MCF 10A (cell line): ENCODE results near the gene ABRACL. TPM values are rescaled to one million over a fixed set of nuclear protein-coding genes. Genes with fewer than 3 reads are reported as not detected.

Experiments
- BruUV-seq: library from RNA; stranded (reverse); fragments of 400-500 nt; replicated peaks from 2 replicates; lab custom pipeline; 2021; lab: Mats Ljungman, UMichigan
- CTCF ChIA-PET: fragments of 300-600 bp; sonication (Branson Sonifier 250); formaldehyde crosslinking; extraction: SDS; loops from one replicate; lab custom pipeline; 2021; ENCODE audit warnings: antibody characterized with exemption, inconsistent platforms; lab: Yijun Ruan, JAX
- POLR2A ChIA-PET: fragments of 300-600, 350-650 bp; sonication (Branson Sonifier 250); formaldehyde crosslinking; extraction: SDS; loops from one replicate; lab custom pipeline; 2020; ENCODE audit warnings: antibody characterized with exemption, inconsistent platforms; lab: Yijun Ruan, JAX
- DNase-seq: peaks from one replicate; pipeline ENCODE4 v3.0.0-alpha.2; 2018; ENCODE audit not compliant: unreplicated experiment
- H3K27ac Mint-ChIP-seq: one replicate; pipeline ENCODE4 v1.8.0; 2022; ENCODE audit warnings: mild to moderate bottlenecking, low read depth, mixed read lengths; ENCODE audit not compliant: unreplicated experiment
- H3K27me3 Mint-ChIP-seq: one replicate; pipeline ENCODE4 v1.8.0; 2022; ENCODE audit warnings: mixed read lengths; ENCODE audit not compliant: insufficient read depth, unreplicated experiment
- H3K36me3 Mint-ChIP-seq: one replicate; pipeline ENCODE4 v1.8.0; 2022; ENCODE audit warnings: mild to moderate bottlenecking, moderate library complexity, mixed read lengths; ENCODE audit not compliant: insufficient read depth, unreplicated experiment
- H3K4me1 Mint-ChIP-seq: one replicate; pipeline ENCODE4 v1.8.0; 2022; ENCODE audit warnings: mixed read lengths; ENCODE audit not compliant: insufficient read depth, unreplicated experiment
- H3K4me3 Mint-ChIP-seq: one replicate; pipeline ENCODE4 v1.8.0; 2022; ENCODE audit warnings: mild to moderate bottlenecking, moderate library complexity, mixed read lengths; ENCODE audit not compliant: unreplicated experiment
- H3K9me3 Mint-ChIP-seq: one replicate; pipeline ENCODE4 v1.8.0; 2022; ENCODE audit warnings: mixed read lengths; ENCODE audit not compliant: unreplicated experiment
- intact Hi-C: fragments of 100-400 bp; cut with micrococcal nuclease; formaldehyde crosslinking; loops from 2 replicates; pipeline ENCODE4 v1.14.1; 2022
- total RNA-seq: library from RNA; stranded (reverse); gene quantifications from 2 replicates; pipeline ENCODE4 v1.2.3, GENCODE V29; 2022
- TF ChIP-seq, protein P1 (sequence below): fragments of 200-600 bp; IDR thresholded peaks from one replicate; pipeline ENCODE4 v1.8.0; 2022; ENCODE audit warnings: antibody characterized with exemption, mild to moderate bottlenecking; ENCODE audit not compliant: unreplicated experiment

ABRACL gene
- total RNA-seq, 1 experiment from 2014 or later: 24.0 TPM

DNA sequence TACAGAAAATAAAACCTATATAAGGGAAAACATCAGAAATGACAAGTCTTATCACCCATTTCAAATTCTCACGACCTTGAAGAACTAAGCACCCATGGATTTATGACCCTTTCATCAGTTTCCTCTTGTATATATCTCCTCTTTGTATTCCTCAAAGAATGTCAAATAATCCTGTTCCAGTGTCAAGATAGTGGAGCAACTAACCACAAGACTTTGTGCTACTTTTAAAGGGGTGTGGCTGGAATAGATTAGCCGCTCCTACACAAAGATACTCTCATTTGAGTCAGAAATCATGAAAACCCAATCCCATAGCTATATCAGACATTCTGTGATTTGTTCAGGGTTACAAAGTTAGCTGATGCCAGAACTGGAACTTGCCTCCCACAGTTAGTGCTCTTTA, 47.1 kb upstream of the ABRACL start:
- intact Hi-C loops: loop anchor here (10.0 kb wide), 1 partner anchor 387 kb away; no protein-coding TSS in a partner anchor
- no peak overlapping the region for H3K27ac Mint-ChIP-seq
- H3K27me3 Mint-ChIP-seq: no peaks in the 10 kb centered on the region
- BruUV-seq: no TSS peak
- H3K36me3 Mint-ChIP-seq: no peaks in the 10 kb centered on the region
- H3K9me3 Mint-ChIP-seq: no peaks in the 10 kb centered on the region
- H3K4me3 Mint-ChIP-seq: no peak overlapping the region
- DNase-seq: no peak
- TF ChIP-seq, protein P1, sequence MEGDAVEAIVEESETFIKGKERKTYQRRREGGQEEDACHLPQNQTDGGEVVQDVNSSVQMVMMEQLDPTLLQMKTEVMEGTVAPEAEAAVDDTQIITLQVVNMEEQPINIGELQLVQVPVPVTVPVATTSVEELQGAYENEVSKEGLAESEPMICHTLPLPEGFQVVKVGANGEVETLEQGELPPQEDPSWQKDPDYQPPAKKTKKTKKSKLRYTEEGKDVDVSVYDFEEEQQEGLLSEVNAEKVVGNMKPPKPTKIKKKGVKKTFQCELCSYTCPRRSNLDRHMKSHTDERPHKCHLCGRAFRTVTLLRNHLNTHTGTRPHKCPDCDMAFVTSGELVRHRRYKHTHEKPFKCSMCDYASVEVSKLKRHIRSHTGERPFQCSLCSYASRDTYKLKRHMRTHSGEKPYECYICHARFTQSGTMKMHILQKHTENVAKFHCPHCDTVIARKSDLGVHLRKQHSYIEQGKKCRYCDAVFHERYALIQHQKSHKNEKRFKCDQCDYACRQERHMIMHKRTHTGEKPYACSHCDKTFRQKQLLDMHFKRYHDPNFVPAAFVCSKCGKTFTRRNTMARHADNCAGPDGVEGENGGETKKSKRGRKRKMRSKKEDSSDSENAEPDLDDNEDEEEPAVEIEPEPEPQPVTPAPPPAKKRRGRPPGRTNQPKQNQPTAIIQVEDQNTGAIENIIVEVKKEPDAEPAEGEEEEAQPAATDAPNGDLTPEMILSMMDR: no peak
- ChIA-PET POLR2A (interaction anchor here (0.6 to 2.9 kb wide), 5 partner anchors 10 to 145 kb away, joined by 3 to 14 read pairs (median 3); no protein-coding TSS in a partner anchor), CTCF (interaction anchor here (0.6 kb wide), 1 partner anchor 66 kb away, joined by 3 read pairs; no protein-coding TSS in a partner anchor)
- H3K4me1 Mint-ChIP-seq: peaks cover 22% of the 10 kb centered on the region

DNA sequence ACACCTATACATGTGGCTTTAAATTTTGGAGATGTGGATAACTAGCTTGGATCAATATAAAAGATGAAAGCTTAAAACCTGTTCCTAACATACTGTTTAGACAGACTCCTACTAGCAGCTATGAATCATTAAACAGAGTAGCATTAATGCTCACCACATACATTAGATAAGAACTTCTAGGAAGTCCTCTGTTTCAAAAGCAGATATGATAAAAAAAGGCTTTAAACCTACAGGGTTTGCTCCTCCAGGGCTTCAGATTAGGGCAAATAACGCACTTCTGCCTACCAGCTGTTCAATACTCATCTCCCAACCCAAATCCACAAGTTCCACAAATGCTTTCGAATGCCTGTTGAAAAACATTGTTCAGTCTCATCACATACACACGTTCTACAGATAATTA, 42.0 kb upstream of the ABRACL start:
- Mint-ChIP-seq H3K36me3 (no peaks in the 10 kb centered on the region), H3K27ac (peak overlapping the region; percentile 97), H3K27me3 (no peaks in the 10 kb centered on the region), H3K4me1 (peaks cover 3% of the 10 kb centered on the region), H3K9me3 (no peaks in the 10 kb centered on the region), H3K4me3 (no peak overlapping the region)
- POLR2A ChIA-PET: interaction anchor here (0.5 to 4.7 kb wide), 20 partner anchors 10 to 388 kb away, joined by 3 to 57 read pairs (median 4); partner anchors contain the start of genes ABRACL and CITED2
- CTCF ChIA-PET: interaction anchor here (0.6 to 5.1 kb wide), 9 partner anchors 11 to 368 kb away, joined by 3 to 44 read pairs (median 5); no protein-coding TSS in a partner anchor
- BruUV-seq: TSS peak; percentile 35
- intact Hi-C loops: loop anchor here (5.0 to 10.0 kb wide), 3 partner anchors 41 to 392 kb away; partner anchors contain the start of gene ABRACL
- DNase-seq: no peak
- TF ChIP-seq, protein P1: no peak

DNA sequence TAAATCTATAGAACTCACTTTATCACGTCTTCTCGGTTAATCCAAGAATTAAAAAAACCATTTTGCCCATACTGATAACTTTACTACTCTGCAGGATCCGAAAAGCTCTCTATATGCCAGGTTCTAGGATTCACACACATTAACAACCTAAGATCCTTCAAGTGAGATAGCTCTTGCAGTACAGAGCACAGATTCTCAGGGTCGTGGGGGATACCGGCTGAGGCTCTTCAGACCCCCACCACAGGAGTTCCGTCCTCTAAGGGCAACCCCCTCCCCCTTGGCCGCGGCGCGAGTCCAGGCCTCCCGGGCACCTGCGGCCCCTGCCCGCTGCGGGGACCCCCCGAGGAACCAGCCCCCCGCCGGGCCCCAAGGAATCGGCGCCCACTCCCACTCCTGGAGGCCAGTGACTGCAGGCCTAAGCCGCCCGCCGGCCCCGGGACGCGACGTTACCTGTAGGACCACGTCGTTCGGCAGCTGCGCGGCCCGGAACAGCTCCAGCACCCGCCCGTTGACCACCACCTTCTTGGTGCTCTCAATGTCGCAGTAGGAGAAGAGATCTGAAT, 41.4 kb upstream of the ABRACL start:
- Mint-ChIP-seq H3K4me3 (no peak overlapping the region), H3K4me1 (no peaks in the 10 kb centered on the region), H3K27me3 (no peaks in the 10 kb centered on the region), H3K36me3 (no peaks in the 10 kb centered on the region), H3K9me3 (no peaks in the 10 kb centered on the region), H3K27ac (peak overlapping the region; percentile 97)
- no peak for DNase-seq
- TF ChIP-seq, protein P1: no peak
- intact Hi-C loops: loop anchor here (5.0 to 10.0 kb wide), 3 partner anchors 40 to 392 kb away; partner anchors contain the start of gene ABRACL
- POLR2A ChIA-PET: interaction anchor here (0.5 to 4.7 kb wide), 21 partner anchors 10 to 1274 kb away, joined by 3 to 57 read pairs (median 4); partner anchors contain the start of genes ABRACL and CITED2
- no TSS peak for BruUV-seq
- CTCF ChIA-PET: interaction anchor here (0.6 to 5.1 kb wide), 15 partner anchors 11 to 1463 kb away, joined by 3 to 44 read pairs (median 5); no protein-coding TSS in a partner anchor
